ENCODE measurements around the gene COL20A1. TPM values are rescaled to one million over a fixed set of nuclear protein-coding genes. Genes with fewer than 3 reads are reported as not detected.

Gene COL20A1
- total RNA-seq, 1 experiment from 2014 or later, result 2.3 TPM

DNA sequence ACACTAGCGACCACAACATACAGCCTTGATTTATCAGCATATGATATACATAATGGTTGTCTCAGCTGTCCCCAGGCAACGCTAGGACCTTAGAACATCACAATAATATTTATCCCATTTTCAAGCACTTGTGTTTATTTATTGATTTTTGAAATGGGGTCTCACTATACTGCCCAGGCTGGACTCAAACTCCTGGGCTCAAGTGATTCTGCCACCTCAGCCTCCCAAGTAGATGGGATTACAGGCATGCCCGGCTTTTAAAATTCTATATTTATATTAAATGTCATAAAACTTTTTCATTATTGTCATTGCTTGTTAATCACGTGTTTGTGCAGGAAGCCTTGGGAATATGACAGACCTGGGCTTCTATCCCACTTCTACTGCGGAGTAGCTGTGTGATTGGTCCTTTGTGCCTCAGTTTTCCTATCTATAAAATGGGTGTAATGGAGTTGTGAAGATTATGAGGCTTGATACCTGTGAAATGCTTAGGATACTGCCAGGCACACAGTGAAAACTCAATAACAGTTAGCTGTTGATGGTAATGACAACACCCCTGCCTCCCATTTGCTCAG lies 10.2 kb downstream of the COL20A1 start:
- H3K23ac ChIP-seq (ENCODE audit: insufficient read length, low read depth, low read length), result no peak overlapping the region
- no peak overlapping the region for H3K27ac Mint-ChIP-seq
- H3K9ac ChIP-seq (ENCODE audit: extremely low read depth, insufficient read length, low read length), result no peak overlapping the region
- H3K18ac ChIP-seq (ENCODE audit: insufficient read length, low read depth, low read length), result no peak overlapping the region
- peaks cover 2 to 3% of the 10 kb centered on the region in 2 experiments; a peak in 1 of 5 replicates for H3K9me3 Mint-ChIP-seq
- H3K27me3 Mint-ChIP-seq (ENCODE audit: low read depth), result peaks cover 31% of the 10 kb centered on the region
- no peak overlapping the region for H3K4me2 ChIP-seq (ENCODE audit: insufficient read depth, insufficient read length, low read length)
- no peaks in the 10 kb centered on the region for H3K9me3 ChIP-seq (ENCODE audit: control insufficient read depth, low read depth, low read length)
- no peak overlapping the region for H2BK15ac ChIP-seq (ENCODE audit: low read depth, low read length)
- no peaks in the 10 kb centered on the region for H3K4me1 ChIP-seq (ENCODE audit: insufficient read depth, low read length)
- H2BK5ac ChIP-seq (ENCODE audit: insufficient read length, low read length), result no peak overlapping the region
- no peak overlapping the region for H3K14ac ChIP-seq (ENCODE audit: insufficient read depth, low read length)
- DNase-seq, result no peak
- H3K27me3 ChIP-seq (ENCODE audit: insufficient read depth, low read length), result no peaks in the 10 kb centered on the region
- no peak overlapping the region for H2AK5ac ChIP-seq (ENCODE audit: insufficient read length, low read length)
- TF ChIP-seq CTCF (conservative IDR thresholded peaks at IDR 0.05), result no peak
- H4K91ac ChIP-seq (ENCODE audit: insufficient read length, low read depth, low read length), result no peak overlapping the region
- no peak overlapping the region for H3T11ph ChIP-seq (ENCODE audit: low read length)
- no peak overlapping the region for H2BK12ac ChIP-seq (ENCODE audit: insufficient read length, low read depth, low read length)
- no peak overlapping the region for H3K56ac ChIP-seq (ENCODE audit: insufficient read length, low read depth, low read length)
- no peaks in the 10 kb centered on the region for H3K79me2 ChIP-seq (ENCODE audit: insufficient read depth, low read length)
- H2BK120ac ChIP-seq (ENCODE audit: low read depth, low read length, poor library complexity, severe bottlenecking), result no peak overlapping the region
- no peak overlapping the region for H3K4me3 Mint-ChIP-seq
- no peak overlapping the region for H3K4ac ChIP-seq (ENCODE audit: low read depth, low read length)
- H4K8ac ChIP-seq (replicated peaks; ENCODE audit: insufficient read length, low read depth, low read length), result no peak overlapping the region
- no CpG with 5 or more reads among the region's 5 CpGs for WGBS (ENCODE audit: extremely low coverage, insufficient read length, low lambda C conversion rate)
- no peak overlapping the region for H3K27ac ChIP-seq (ENCODE audit: insufficient read length, low read depth, low read length)
- no peaks in the 10 kb centered on the region for H3K36me3 Mint-ChIP-seq (ENCODE audit: insufficient read depth in 1 of 3, low read depth in 3 of 3)
- H3K4me1 Mint-ChIP-seq, result no peaks in the 10 kb centered on the region
- no peaks in the 10 kb centered on the region for H3K23me2 ChIP-seq (ENCODE audit: insufficient read length, low read depth, low read length, poor library complexity, severe bottlenecking)
- no peak overlapping the region for H4K5ac ChIP-seq (ENCODE audit: insufficient read length, low read depth, low read length)
- H3K79me1 ChIP-seq (ENCODE audit: insufficient read depth, low read depth, low read length, poor library complexity, severe bottlenecking), result no peaks in the 10 kb centered on the region
- H2AFZ ChIP-seq (ENCODE audit: low read length), result no peak overlapping the region
- no peaks in the 10 kb centered on the region for H4K20me1 ChIP-seq (ENCODE audit: control insufficient read depth, insufficient read depth, insufficient read length)
- H2BK20ac ChIP-seq (ENCODE audit: low read depth, low read length, poor library complexity, severe bottlenecking), result no peak overlapping the region

Measured in H9 (cell line).